NCI-H82 treated with DMSO at 0.1 percent for 48 hours (cell line): ENCODE results near the gene EIF3D.
A peak's percentile ranks its signal among the peaks of the same experiment; 100 is the strongest.

Experiments used
- DNase-seq: peaks from one replicate; lab custom pipeline; 2025; ENCODE audit not compliant: unreplicated experiment; lab: John Stamatoyannopoulos, UW

The EIF3D gene

DNA sequence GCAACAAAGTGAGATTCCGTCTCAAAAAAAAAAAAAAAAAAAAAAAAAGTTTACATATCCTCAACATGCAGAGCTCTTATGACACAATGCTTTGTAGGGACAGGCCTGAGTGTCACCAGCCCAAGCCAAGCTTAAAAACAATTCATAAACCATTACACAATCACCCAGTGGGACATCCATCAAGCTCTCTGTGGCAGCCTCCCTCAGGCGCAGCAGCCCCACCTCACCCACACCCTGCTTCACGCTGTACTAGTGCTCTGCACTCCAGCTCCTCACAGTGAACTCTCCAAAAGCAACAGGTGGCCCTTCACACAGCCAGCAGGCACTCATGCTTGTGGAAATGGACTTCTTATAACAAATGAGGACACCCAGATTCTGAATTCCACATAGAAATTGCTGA is 18.6 kb downstream of the EIF3D start:
- no peak for DNase-seq

DNA sequence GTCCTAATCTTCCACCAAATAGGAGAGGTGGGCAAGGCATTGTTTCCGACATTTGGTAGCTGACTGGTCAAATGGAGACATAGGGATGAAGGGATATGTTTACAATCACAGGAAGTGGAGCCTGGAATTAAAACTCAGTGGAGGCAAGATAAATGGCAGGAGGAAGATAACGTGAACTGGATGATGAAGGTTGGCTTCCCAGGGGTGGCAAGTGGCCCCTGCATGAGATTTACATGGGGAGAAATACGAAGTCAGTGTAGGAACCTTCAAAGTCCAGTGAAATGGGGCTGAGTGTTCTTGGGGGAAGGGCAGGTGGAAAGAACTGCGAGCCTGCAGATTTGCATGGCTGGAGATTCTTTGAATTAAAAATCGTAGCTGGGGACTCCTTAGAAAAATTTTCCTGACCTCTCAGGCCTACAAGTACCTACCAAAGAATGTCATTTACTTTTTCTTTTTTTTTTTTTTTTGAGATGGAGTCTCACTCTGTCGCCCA is 21.4 kb downstream of the EIF3D start:
- DNase-seq = no peak

DNA sequence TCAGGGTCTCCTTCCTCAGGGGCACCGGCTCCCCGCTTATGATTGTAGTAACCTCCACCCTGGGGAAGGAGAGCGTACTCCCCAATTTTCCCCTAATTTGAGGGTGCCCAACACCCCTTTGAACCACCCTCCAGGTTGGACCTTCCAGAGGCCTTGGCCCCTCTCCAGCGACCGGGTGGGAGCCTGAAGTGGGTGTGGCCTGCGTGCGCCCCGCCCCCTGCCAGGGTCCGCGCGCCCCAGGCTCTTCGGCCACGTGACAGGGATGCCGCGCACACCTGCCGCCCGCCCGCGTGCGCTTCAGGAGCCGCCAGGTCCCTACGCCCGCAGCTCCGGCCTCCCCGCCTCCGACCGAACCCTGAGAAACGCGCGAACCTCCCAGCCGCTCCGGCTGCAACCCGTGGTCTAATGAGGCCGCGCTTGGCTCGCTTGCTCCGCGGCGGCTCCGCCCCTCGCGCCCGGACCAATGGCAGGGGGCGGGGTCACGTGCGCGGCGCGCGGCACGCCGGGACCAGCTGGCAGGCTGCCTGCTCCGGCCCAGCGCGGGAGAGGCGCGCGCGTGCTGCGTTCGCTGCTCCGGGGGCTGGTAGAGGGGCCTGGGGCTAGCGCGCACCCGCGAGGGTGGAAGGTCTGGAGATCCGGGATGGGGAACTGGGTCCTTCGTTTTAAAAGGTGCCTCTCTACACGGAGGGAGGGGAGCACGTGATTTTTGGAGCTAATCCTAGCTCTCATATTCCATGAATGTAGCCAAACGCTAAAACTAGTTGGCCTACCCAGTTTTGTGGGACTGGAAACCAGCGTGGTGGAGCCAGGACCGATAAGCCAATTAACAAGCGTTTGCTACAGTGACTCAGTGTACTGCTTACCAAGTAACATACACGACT is 22.1 kb downstream of the EIF3D start, which contains the start of gene FOXRED2:
TSS of gene FOXRED2 (minus strand) at position 404 of the 881 bp plus-strand sequence. CDS start 618 bp downstream, outside the sequence.
- peak; percentile 55 for DNase-seq

DNA sequence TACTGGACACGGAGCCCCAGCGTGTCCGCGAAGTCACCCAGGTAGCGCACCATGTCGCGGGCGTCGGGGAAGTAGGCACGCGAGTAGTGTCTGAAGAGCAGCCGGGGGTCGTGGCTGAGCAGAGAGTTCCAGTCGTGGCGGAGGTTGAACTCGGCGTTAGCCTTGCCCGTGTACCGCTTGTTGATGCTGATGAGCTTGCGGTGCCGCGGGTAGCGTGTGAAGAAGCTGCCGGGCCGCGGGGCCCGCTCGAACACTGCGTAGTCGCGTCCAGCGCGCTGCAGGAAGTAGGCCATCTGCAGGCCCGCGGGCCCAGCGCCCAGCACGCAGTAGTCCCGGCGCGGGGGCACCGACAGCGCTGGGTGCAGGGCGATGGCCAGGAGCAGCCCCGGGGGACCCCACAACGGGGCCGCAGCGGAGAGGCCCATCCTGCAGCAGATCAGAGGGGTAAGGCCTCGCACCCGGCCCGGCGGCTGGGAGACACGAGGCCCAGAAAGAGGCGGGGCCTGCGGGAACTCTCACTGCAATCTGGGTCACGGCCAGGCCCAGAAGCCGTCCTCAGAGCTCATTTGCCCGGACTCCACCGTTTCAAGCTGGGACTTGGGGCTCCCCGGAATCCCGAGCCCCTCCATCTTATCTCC is 22.8 kb downstream of the EIF3D start:
- no peak for DNase-seq

DNA sequence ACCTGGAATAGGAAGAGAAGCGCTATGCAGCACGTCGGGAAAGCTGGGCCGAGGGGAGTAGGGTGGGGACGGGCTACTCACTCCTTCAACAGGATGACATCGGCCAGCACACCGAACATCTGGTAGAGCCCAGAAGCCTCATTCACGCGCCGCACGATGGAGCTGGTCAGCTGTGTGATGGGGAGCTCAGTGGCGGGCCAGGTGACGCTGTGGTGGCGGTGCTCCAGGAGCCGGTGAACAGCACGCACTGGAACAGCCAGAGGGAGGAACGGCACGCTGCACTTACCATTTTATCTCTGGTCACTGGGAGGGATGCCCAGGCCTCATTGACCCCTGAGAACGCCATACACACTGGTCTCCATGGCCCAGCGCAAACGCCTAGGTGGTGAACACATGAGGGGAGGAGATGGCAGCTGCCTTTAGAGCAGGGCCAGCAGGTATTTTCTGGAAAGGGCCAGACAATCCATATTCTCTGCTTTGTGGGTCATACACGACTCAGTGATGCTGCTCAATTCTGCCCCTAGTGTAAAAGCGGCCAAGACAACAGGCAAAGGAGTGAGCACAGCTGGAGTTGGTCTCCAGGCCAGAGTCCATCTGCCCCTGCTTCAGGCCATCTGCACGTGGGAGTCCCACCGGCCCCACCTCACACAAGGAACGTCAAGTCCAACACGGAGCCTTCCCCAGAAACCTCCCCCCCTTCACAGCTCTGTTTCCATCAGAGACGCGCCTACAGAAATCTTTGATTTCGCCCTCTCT is 30.9 kb downstream of the EIF3D start:
- no peak for DNase-seq

DNA sequence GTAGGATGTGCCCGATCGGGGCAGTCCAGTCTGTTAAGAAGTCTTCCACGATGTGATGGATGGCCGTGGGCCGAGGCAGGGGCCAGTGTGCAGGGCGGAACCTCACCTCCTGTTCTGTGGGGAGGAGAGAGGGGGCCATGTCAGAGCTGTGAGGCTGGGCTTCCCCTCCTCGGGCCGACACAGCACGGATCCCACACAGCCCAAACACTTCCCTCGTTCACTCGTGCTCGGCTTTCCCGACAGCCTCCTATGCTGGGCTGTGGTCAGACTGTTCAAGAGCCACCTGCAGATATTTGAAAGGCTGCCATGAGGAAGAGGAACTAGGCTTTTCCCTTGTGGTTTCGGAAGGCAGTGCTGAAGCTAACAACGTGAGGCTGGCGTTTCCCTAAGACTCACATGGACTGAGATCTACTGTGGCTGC is 35.3 kb downstream of the EIF3D start:
- no peak for DNase-seq

DNA sequence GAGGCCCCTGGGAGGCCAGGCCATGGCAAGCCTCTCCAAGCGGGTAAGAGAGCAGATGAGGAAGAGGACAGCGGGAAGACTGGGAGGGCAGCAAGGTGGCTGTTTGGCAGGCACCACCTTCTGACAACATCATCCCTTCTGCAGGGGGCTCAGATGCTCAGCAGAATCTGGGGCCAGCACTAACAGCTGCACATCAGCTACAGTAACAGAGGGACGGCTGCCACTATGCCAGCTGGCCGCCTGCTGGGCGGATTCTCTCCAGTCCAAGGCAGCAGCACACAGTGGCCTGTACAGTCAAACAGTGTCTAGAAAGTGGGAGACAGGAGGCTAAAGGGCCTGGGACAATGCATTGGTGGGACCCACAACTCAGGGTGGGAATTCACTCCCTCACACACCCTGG is 36.9 kb downstream of the EIF3D start:
- DNase-seq = no peak

DNA sequence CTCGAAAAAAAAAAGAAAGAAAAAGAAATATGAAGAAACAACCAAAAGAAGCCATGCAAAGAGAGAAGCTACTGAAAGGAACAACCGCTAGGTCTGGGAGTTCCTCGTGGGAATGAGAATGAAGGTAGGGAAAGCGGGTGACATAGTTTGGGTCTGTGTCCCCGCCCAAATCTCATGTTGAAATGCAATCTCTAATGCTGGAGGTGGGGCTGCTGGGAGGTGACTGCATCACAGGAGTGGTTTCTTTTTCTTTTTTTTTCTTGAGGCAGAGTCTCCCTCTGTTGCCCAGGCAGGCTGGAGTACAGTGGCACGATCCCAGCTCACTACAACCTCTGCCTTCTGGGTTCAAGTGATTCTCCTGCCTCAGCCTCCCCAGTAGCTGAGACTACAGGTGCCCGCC is 37.8 kb downstream of the EIF3D start:
- no peak for DNase-seq

DNA sequence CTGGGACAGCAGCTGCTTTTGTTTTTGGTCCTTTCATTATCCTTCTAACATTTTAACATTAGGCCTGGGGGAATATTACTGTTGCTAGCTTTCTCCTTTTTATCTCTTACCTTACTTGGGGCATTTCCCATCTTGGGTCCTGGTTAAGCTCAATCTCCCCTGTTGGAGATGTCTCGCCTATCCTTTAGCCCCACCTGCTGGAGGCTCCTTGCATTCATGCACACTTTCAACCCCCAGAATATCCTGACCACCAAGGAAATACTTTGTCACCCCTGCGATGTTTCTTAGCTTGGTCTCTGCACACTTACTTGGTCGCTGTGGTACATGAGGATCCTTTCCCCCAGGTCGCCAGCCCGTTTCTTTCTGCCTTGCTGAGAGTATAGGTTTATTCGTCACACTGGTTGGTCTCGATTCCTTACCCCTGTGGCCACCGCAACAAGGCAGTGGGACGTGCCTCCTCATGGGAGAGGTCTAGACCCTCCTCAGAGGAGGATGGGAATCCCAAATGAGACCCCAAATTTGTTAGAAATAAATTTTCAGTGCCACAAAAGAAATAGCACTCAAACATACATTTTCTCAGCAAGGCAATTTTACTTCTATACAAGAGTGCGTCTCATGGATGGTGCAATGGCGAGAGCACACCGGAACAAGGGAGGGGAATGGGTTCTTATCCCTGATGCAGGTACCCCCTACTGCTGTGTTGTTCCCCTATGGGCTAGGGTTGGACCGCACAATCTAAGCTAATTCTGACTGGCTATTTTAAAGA is 42.2 kb downstream of the EIF3D start:
- DNase-seq = no peak

DNA sequence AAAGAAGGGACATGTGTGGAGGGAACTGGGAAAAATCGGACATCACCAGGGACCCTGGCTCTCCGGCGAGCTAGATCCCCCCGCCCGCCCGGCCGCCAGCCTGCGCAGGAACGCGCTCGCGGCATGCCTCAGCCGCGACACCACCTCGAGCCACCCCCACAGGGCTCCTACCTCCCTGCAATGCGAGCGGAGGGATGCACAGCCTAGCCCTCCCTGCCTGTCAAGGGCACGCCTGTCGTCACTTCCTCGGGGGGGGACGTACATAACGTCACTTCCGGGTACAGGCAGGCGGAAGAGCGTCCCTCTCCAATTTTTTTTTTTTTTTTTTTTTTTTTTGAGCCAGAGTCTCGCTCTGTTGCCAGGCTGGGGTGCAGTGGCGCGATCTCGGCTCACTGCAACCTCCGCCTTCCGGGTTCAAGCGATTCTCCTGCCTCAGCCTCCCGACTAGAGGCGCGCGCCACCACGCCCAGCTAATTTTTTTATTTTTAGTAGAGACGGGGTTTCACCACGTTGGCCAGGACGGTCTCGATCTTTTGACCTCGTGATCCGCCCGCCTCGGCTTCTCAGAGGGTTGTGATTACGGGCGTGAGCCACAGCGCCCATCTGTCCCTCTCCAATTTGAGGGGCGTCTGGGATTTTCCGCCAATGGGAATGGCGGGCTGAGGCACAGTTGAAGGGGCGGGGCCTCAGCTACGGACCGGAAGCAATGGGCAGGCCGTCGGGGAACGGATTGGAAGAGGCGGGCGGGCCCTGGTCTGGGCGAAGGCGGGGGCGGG is 47.4 kb downstream of the EIF3D start, which contains the start of gene TXN2:
TSS of gene TXN2 (minus strand) at position 248 of the 776 bp plus-strand sequence. CDS start 803 bp downstream, outside the sequence.
- peak; percentile 91 for DNase-seq

DNA sequence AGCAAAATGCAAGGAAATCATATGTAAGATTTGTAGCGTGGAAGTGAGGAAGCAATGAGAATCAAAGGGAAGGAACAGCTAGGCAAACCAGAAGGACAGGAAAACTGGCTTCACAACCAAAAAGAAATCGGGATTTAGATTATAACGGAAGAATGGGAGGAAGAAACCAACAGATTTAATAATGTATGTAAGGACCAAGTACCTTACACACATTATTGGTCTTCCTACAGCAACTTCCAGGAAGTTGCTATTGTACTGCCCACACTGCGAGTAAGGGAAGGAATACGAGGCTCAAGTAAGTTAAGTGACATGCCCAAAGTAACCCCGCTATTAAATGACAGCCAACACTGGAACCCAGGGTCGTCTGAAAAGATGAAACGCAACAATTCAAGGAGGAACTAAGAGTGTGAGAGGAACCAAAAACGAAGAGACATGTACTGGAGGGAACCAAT is 48.0 kb downstream of the EIF3D start:
- no peak for DNase-seq

DNA sequence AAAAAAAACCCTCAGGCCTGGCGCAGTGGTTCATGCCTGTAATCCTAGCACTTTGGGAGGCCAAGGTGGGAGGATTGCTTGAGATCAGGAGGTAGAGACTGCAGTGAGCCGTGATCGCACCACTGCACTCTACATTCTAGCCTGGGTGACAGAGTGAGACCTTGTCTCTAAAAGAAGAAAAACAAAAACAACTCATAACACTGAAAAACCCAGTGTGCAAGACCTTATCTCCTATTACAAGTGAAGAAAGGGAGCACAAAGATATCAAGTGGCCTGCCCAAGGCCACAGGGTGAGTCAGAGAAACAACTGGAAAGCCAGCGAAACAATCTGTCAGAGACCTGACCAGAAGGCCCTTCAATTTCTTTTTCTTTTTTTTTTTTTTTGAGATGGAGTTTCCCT is 50.0 kb downstream of the EIF3D start:
- DNase-seq = no peak

DNA sequence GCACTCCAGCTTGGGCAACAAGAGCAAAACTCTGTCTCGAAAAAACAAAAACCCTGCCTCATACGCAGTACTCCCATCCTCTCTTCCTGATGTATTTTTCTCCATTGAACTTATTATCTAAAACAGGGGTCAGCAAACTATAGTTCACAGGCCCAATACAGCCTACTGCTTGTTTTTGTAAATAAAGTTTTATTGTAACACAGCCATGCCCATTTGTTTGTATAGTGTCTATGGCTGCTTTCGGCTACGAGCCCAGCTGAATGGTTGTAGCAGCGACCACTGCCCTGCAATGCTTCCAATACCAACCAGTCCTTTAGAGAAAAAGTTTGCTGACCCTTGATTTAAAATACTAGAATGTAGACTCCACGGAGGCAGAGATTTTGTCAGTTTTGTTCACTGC is 53.6 kb downstream of the EIF3D start:
- no peak for DNase-seq

DNA sequence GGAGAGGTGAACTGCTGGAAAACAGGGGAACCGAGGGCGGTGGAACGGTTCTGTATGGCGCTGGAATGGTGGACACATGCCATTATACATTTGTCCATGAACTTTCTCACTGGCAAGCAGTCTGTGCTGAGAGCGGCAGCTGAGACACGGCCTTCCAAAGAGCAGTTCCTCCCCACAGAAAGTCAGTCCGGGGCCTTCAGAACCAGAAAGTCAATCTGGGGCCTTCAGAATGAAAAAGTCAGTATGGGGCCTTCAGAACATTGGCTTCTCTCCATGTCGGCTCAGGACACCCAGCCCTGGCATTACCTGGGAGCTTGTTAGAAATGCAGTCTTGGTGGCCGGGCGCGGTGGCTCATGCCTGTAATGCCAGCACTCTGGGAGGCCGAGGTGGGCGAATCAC is 56.3 kb downstream of the EIF3D start:
- DNase-seq = no peak

DNA sequence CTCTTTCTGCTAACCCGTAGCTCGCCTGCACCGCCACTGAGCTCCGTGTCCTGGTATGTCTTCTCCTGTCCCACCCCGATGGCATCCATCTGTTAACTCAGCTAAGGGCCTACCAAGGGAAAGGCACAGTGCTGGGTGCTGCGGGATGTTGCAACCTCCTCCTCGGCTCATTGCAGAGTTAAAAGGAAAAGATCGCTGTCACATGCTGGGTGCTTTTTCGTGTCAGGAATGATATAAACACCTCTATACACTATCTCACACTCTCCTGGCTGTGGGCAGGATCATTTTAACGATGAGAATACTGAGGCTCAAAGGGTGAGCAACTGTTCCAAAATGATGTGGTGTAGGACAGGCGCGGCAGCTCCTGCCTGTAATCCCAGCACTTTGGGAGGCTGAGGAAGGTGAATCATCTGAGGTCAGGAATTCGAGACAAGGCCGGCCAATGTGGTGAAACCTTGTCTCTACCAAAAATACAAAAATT is 57.6 kb downstream of the EIF3D start:
- no peak for DNase-seq

DNA sequence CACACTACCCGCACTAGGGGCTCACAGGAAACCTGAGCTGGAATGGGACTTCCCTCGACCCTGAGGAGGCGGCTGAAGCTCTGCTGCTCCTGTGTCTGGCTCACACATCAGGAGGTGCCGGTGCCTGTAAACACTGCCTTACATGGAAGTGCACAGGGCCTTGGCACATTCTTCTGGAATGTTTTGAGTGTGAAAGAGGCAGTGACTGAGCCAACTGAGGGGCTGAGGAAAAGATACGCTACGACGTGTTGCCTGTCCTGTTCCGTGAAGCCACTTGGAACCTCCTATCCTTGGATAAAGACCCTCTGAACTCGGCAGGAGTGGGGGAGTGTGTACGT is 58.0 kb downstream of the EIF3D start:
- DNase-seq = no peak

DNA sequence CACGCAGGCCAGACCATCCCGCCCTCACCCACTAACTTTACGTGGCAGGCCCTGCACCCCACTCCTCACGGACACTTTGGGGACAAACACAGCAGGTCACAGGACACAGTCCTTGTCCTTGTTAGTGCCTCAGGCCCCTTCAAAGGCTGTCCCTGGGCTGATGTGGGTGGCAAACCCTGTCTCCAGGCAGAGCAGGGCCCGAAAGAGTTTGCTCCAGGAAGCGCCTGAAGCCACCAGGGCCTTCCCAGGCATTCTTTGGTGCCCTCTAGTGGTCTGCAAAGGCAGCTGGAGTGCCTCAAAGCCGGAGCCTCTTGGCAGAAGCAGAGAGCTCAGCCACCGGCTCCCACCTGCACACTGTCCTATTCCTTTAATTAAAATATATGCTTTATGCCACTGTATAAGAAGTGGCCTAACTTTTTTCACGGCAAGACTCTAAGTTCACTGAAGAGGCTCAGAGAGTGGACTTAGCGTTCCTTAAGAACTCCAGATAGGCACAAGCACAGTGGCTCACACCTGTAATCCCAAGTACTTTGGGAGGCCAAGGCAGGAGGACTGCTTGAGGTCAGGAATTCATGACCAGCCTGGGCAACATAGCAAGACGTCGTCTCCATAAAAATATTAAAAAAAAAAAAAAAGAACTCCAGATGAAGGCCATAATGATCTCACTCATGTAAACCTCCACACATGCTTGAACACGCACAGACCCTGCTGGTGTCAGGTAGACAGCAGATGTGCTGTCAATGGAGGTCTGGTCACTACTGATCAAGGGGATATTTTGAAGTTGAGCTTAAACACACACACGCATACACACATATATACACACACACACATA is 58.6 kb downstream of the EIF3D start:
- peak; percentile 8 for DNase-seq

DNA sequence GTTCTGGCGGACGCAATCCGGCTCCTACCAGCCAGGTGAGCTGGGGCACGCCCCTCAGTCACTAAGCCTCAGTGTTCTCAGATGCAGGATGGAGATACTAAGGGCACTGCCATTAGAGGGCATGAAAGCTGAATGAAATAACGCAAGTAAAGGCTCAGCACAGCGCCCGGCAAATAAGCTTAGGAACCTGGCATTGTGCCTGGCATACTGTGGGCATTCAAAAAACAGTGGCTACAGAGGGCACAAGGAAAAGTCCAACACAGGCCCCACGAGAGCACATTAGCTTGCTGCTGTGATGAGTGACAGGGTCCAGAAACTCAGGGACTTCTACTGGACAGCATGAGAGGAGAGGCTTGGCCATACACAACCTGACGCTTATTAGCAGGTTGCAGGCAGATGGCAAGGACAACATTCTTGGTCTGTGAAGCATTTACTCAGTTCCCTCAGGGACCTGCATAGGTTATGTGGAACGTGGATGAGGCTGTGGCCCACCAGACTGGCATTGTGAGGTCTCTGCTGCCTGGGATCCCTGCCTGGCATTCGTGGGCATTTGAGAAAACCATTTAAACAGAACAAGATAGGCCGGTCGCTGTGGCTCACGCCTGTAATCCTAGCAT is 59.8 kb downstream of the EIF3D start:
- DNase-seq = no peak
